ENCODE data around the gene RCAN3.
"Not testable (repeated sequence)": the region's sequence is repeated elsewhere in the genome, so short reads cannot be mapped to it uniquely, and the experiment has no call there.

RCAN3 gene

DNA sequence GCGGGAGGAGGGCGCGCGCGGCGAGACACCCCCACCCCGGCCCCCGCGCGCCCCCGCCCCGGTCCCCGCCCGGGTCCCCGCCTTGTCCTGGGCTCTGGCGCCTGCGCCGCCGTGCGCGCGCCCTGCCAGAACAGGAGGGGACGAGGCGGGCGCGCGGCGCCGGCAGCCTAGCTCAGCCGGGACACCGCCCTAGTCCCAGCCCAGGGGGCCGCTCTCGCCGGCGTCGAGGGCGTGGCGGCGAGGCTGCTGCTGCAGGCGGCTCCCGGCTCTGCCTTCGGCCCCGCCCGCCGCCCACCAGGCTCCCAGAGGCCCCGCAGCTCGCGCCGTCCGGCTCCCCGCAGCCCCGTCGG, at the start of gene RCAN3:
Gene RCAN3, plus strand, starts transcription at position 128 of the 350 bp plus-strand sequence. CDS start 11,537 bp downstream, outside the sequence.
- DNase-seq (ENCODE audit: low spot score): peak; percentile 98

DNA sequence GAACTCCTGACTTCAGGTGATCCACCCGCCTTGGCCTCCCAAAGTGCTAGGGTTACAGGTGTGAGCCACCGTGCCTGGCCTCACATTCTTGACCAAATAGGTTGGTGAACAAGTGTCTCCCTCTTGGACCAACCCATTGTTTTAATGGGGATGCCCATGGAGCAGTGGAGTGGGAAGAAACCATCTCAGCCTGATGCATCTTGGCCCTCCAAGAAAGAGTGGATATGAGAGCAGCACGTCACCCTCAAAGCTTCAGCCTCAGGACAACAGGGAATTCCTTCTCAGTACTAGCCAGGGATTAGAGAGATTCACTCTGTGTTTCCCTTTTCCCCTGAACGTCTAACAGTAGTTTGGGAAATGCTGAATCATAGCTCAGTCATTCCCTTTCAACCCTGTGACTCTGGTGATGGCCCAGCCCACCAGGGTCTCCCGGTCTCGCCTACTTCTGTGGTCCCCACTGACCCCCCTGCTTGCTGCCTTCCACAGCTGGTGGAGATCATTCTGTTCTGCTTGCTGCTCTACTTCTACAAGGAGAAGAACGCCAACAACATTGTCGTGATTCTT, 49.6 kb upstream of the RCAN3 start:
- no peak for DNase-seq (ENCODE audit: low spot score)

DNA sequence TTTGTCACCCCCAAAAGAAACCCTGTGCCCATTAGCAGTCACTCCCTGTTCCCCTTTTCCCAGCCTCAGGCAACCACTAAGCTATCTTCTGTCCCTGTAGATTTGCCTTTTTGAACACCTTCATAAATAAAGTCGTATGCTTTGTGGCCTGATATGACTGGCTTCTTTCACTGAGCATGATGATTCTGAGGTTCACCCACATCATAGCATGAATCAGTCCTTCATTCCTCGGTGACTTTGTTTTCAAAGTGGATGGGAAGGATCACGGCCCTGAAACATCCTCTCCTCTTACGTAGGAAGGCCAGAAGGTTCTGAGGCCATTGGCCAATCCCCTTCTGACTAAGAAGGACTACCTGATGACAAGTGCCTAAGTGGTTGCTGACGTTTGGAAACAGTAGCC, 48.0 kb upstream of the RCAN3 start:
- no peak for DNase-seq (ENCODE audit: low spot score)

DNA sequence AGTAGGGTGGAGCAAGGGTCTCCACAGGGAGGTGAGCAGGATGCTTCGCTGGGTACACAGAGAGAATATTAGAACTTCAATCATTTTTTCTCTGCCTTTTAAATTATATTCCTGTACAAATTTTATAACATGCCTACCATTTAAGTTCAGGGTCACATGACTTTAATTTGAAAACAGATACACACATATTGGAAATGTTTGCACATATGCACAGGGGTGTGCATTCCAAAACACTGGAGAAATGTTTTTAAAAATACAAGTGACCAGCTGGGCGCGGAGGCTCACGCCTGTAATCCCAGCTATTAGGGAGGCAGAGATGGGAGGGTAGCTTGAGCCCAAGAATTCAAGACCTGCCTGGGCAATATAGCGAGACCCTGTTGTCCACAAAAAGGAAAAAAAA, 47.4 kb upstream of the RCAN3 start:
- no peak for DNase-seq (ENCODE audit: low spot score)

DNA sequence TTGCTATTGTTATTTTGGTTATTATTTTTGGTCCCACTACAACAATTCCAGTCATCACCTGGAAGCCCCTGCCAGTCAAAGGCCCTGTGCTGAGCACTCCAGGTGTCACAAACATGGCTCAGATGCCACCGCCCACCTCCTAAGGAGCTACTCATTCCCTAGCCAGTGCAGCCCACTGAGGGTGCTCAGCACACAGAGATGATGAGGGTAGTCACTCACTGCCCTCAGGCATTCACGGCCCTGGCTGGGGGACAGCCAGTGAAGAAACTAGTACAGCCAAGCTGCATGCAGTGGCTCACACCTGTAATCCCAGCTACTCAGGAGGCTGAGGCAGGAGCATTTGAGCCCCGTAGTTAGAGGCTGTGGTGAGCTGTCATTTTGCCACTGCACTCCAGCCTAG, 44.8 kb upstream of the RCAN3 start:
- no peak for DNase-seq (ENCODE audit: low spot score)

DNA sequence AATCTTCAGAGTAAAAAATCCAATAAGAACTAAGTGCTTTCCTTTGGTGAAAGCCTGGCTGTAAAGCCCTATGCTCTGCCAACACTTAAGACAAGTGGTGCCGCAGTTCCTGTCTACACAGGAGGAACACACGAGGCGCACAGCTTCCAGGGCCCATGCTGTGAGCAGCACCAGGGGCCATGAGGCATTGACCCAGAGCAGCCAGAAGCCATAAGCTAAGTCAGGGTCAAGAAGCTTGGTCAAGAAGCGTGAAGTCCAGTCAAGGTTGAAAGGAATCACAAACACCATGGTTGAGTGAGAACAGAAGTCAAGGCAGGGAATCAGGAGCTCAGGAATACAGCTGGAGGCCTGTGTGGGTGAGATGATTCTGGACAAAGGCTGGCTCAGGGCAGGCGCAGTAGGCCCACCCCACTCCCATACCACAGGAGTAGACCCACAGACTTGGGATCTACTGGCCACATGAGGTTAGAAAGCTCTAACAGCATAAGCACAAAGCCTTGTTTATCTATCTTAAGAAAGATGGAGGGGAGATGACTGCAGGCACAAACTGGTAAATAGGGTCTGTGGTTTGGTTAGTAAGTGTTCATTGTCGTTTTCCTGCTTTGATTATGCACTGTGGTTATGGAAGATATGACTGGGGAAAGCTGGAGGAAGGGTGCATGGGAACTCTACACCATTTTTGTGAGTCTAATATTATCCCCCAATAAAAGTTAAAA, 42.9 kb upstream of the RCAN3 start:
- DNase-seq (ENCODE audit: low spot score): no peak

DNA sequence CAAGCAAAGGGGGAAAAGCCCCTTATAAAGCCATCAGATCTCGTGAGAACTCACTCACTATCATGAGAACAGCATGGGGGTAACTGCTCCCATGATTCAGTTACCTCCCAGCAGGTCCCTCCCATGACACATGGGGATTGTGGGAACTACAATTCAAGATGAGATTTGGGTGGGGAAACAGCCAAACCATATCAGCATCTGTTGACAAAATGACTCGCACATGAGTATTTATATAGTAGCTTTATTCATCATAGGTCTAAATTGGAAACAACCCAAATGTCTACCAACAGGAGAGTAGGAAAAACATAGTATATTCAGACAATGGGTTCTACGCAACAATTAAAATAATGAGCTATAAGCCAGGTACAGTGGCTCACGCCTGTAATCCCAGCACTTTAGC, 40.5 kb upstream of the RCAN3 start:
- DNase-seq (ENCODE audit: low spot score): not testable (repeated sequence)

DNA sequence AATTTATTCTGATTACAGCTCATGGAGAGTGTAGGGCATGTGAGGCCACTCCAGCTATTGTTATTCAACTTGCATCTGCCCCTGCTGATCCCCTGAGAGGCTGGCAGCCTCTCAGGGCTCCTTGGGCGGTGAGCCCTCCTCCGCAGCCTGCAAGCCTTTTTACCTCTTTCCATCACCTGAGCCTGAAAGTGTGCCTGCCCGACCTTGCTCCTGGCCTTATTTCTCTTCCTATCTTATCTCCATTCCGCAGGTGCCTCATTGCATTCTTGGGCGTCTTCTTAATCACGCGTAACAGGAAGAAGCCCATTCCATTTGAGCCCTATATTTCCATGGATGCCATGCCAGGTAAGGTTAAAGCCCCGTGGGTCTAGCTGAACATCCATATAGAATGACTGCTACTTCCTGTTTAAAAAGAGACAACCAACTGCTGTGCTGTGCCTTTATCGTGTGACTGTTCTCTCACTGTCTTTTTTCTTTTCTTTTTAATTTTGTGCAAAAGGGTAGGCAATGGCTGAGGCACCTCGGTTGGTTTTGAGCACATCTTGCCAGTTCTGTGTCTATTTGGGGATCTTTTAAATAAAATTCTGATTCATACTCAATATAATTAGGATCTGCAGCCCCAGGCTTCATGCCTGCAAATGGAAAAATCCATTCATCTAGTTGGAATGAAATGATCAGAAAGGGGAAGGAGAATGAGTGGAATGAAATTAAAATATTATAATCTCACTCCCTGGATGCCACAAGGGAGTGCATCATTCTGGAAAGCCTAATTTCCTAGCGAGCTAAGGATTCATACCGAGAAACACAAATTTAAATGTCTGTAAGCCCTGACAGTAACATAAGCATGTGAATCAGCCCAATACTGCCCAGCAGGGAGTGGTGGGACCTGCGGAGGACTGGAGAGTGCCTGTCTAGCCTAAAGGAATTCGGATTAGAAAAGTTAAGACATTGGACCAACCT, 38.6 kb upstream of the RCAN3 start:
- peak; percentile 56 for DNase-seq (ENCODE audit: low spot score)

DNA sequence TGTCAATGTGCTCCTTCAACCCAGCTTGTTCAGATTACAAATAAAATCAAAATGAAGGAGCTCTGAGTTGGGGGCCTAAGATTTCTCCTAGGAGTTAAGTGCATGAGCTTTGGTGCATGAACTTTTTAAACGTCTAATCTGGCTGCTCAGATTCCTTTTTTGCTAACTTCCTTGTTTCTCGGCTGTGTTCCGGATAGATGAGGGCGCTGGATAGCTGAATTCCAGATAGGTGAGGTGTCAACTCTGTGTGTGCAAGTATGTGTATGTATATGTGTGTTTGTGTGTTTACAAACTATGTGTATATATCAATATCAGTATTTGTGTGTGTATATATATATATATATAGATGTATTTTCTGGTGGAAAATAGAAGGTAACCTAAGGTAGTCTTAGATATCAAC, 37.5 kb upstream of the RCAN3 start:
- DNase-seq (ENCODE audit: low spot score): no peak

DNA sequence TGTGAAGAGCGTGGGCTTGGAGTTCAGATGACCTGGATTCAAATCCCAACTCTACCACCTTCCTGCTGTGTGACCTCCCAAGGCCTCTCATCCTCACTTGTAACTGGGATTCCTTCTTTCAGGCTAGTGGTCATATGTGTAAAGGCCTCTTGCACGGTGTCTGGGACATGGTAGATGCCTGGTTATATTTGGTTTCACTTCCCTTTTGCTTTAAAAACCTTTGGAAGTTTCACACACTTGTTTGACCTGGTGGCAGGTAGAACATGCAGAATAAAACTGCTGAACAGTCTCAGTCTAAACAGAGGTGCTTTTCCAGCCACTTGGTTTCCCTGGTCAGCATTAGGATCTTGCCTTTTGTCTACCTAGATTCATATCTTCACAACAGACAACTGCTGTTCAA, 37.0 kb upstream of the RCAN3 start:
- no peak for DNase-seq (ENCODE audit: low spot score)

DNA sequence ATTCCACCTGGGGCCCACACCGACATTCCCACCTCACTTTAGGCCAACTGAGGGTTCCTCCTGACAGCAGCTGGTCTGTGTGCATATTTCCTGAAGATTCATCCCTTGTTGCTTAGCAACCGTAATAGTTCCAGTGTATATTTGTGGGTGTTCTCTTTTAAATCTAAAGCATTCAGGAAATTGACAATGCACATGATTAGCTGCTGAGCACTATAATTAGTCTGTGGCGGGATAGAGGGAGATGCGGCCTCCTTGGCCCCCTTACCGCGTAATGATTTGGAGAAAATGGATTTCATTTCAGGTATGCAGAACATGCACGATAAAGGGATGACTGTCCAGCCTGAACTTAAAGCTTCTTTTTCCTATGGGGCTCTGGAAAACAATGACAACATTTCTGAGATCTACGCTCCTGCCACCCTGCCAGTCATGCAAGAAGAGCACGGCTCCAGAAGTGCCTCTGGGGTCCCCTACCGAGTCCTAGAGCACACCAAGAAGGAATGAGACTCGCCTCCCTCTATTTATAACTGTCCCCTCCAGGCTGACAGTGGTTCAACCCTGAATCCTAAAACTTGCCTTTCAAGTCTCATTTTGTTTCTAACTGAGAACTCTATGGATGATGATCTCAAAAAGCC, 33.8 kb upstream of the RCAN3 start:
- DNase-seq (ENCODE audit: low spot score): no peak

DNA sequence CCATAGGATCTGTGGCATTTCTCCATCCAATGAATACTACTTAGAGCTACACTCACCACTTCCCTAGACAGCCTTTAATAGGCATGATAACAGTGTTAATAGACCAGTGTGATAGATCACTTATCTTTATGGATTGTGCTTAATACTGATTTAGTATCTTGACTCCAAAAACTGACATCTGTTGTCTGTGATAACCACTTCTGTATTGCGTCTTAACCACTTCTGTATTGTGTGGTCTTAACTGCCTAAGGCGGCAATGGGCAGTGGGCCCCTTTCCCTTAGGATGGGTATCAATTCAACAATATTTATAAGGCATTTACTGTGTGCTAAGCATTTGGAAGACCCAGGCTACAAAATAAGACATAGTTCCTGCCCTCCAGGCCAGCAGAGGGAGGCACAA, 32.0 kb upstream of the RCAN3 start:
- DNase-seq (ENCODE audit: low spot score): no peak

DNA sequence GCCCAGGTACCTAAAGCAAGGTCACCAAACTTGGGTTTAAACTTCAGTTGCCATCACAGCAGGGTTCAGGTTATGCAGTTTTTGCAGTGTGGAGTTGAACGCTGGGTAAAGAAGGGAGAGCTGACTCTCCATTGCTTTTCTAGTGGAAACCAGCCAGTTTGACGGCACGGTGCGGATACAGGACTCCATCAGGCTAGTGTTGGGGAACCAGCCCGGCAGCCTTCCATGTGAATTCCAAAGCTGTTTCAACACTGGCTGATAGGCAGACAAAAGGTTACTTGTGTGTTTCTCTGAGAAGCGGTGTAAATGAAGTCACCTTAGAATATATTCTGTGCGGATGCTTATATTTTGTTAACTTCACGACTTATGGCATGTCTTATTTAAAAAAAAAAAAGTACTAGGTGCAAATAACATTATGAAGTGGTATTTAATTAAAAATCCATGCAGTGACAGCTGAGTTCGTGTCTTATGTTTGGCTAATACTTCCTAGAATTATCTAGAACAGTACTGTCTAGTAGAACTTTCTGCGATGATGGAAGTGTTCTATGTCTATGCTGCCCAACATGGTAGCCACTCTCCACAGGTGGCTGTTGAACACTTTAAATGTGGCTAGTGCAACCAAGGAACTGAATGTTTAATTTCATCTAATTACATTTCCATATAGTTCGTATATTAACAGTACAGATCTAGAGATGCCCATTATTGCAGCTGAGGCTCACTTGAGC, 29.9 kb upstream of the RCAN3 start:
- DNase-seq (ENCODE audit: low spot score): no peak

DNA sequence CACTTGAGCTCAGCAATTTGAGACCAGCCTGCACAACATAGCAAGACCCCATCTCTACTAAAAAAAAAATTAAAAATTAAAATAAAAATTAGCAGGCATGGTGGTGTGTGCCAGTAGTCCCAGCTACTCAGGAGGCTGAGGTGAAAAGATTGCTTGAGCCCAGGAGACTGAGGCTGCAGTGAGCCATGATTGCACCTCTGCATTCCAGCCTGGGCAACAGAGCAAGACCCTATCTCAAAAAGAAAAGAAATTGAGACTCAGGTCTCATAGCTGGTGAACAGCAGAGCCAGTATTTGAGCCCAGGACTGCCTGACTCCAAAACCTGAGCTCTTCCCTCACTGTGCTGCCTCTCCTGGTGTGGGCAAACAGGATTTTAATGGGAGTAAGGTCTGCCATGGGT, 28.4 kb upstream of the RCAN3 start:
- DNase-seq (ENCODE audit: low spot score): no peak

DNA sequence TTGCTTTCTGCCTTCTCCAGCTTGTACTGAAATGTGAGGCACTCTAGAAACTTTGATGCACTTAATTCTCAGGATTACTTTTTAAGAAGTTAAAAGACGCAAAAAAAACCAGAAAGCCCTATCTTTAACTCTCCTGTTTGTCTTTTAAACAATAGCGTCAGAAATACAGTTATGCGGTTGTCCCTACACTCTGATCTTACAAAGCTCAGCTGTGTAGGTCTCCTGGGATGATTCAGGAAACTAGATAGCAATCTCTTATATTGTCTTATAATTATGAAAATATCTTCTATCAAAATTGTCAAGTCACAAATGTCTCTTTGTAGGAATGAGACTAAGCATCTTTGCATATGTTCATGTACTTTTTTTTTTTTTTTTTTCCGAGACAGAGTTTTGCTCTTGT, 26.9 kb upstream of the RCAN3 start:
- no peak for DNase-seq (ENCODE audit: low spot score)

DNA sequence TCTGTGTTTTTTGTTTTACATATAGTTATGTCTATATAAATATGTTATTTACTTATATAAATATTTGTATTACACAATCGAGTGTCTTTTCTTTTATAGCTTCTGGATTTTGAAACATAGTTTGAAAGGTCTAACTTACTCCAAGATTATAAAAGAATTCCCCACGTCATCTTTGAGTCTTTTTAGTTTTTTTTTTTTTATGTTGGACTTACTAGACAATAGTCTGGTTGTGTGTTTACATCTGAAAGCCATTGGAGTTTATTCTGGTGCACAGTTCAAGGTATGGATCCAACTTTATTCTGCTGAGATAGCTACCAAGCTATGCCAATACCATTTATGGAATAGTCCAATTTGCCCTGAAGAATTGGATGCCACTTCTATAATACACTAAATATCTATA, 26.1 kb upstream of the RCAN3 start:
- no peak for DNase-seq (ENCODE audit: low spot score)

DNA sequence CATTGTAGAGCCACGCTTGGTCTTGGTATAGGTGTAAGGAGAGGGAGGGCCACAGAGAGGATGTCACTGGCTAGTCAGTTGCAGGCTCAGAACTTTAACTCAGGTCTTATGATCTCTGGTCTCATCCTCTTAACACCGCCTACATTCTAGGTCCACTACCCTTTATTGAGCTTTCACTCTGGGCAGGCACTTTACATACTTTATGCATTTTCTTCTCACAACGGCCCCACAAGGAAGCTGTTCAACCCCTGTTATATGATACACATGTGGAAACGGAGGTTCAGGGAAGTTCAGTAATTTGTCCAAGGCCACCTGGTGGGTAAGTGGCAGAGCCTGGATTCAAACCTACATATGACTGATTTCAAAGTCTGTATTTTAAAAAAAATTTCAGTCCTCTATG, 25.3 kb upstream of the RCAN3 start:
- no peak for DNase-seq (ENCODE audit: low spot score)

DNA sequence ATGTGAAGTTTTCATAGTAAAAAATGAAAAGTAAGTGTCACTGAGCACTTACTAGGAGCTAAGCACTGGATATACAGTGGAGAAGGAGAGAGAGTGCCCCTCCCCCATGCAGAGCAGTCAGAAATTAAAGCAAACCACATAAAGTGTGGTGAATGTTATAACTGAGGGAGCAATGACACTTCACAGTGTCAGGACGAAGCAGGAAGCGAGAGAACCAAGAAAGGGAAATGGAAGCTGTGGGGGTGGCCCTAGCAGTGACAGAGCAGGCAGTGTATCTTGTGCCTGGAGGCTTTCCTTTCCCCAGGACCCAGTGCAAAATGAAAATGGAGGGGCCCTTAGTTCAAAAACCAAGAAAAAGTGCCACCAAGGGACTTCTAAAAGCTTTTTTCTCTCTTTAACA, 21.5 kb upstream of the RCAN3 start:
- no peak for DNase-seq (ENCODE audit: low spot score)

DNA sequence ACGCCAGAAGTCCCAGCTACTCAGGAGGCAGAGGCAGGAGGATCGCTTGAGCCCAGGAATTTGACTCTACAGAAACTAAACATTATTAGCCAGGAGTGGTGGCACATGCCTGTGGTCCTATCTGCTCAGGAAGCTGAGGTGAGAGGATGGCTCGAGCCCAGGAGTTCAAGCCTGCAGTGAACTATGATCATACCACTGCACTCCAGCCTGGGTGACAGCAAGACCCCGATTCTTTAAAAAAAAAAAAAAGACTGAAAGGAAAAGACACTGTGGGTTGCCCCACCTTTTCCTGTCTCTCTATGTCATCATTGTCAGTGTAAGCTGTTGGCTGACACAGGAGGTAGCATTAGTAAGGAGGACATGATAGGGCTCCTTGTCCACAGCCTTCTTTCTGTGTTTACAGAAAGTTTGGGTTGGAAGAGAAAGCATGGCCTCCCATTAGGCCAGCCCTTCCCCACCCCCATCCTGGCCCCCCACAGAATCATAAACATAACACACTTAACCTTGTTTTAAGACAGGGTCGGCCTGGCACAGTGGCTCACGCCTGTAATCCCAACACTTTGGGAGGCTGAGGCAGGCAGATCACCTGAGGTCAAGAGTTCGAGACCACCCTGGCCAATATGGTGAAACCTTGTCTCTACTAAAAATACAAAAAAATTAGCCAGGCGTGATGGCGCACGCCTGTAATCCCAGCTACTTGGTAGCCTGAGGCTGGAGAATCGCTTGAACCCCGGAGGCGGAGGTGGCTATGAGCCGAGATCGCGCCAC, 20.6 kb upstream of the RCAN3 start:
- no peak for DNase-seq (ENCODE audit: low spot score)

DNA sequence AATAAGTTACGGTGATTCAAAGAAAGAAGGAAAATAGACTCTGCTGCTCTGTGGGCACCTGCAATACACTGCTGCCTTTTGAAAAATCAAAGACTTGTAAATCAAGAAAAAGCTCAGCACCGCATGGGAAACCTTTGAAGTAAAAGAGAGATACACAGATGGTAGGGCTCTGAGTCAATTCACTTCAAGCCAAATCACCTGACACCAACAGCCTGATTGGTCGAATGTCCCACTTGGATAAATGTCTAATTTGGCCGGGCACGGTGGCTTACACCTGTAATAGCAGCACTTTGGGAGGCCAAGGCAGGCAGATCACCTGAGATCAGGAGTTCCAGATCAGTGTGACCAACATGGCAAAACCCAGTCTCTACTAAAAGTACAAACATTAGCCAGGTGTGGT, 19.2 kb upstream of the RCAN3 start:
- DNase-seq (ENCODE audit: low spot score): no peak

DNA sequence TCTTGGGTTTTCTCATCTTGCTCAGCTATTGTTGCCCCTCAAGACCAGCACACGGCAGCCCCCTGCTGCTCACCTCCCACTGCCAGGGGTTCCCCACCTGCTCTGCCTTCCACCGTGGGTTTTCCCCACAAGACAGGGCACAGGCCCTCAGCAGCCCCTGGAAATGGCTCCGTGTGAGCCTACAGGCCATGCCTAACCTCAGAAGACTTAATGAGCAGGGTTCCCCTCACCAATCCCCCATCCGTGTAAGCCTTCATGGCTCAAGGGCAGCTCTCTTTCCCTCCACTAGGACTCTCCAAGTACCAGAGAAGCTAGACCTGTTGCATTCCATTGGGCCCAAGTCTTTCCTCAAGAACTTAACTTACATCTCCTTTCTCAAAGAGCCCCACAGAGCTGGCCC, 18.4 kb upstream of the RCAN3 start:
- DNase-seq (ENCODE audit: low spot score): no peak

Data from GM03348 (cell line).